Measurements from ENCODE around the gene TRMT1.
"Not testable (repeated sequence)": the region's sequence is repeated elsewhere in the genome, so short reads cannot be mapped to it uniquely, and the experiment has no call there.

TRMT1 gene

GRCh38 chr19:13150187-13150930, 33.8 kb upstream of the TRMT1 start, which contains the start of the genes IER2 and STX10:
Gene IER2, plus strand, starts transcription at chr19:13150411. Its CDS starts 2,776 bp downstream, at chr19:13153187.
Gene STX10, minus strand, starts transcription at chr19:13150375. Its CDS starts 202 bp downstream, at chr19:13150173.
- DNase-seq: peak; percentile 86

- DNase-seq: no peak
Observed at GRCh38 chr19:13149628-13150186, 33.2 kb upstream of the TRMT1 start.

GRCh38 chr19:13149173-13149627, 32.7 kb upstream of the TRMT1 start:
- not testable (repeated sequence) for DNase-seq

GRCh38 chr19:13146763-13147563, 30.4 kb upstream of the TRMT1 start:
- no peak for DNase-seq

- no peak for DNase-seq
Observed at GRCh38 chr19:13139633-13140311, 23.2 kb upstream of the TRMT1 start.

GRCh38 chr19:13138916-13139198, 22.3 kb upstream of the TRMT1 start:
- no peak for DNase-seq

GRCh38 chr19:13138171-13138915, 21.8 kb upstream of the TRMT1 start:
- DNase-seq: no peak

- DNase-seq: no peak
Observed at GRCh38 chr19:13137290-13137794, 20.8 kb upstream of the TRMT1 start.

GRCh38 chr19:13135068-13136062, 18.8 kb upstream of the TRMT1 start:
- no peak for DNase-seq

- DNase-seq: no peak
Observed at GRCh38 chr19:13134626-13135025, 18.1 kb upstream of the TRMT1 start.

- no peak for DNase-seq
Observed at GRCh38 chr19:13133241-13133870, 16.8 kb upstream of the TRMT1 start.

- DNase-seq: no peak
Observed at GRCh38 chr19:13132471-13133180, 16.1 kb upstream of the TRMT1 start.

- no peak for DNase-seq
Observed at GRCh38 chr19:13130886-13131490, 14.4 kb upstream of the TRMT1 start.

- no peak for DNase-seq
Observed at GRCh38 chr19:13129384-13129783, 12.8 kb upstream of the TRMT1 start.

GRCh38 chr19:13128583-13128982, 12.0 kb upstream of the TRMT1 start:
- no peak for DNase-seq

GRCh38 chr19:13127811-13128575, 11.5 kb upstream of the TRMT1 start:
- DNase-seq: no peak

- no peak for DNase-seq
Observed at GRCh38 chr19:13127051-13127450, 10.5 kb upstream of the TRMT1 start.

Data from effector CD8-positive, alpha-beta T cell (primary cell).